Ovary (tissue), 9 donors: ENCODE measurements around the gene ZMIZ1. TPM values are rescaled to one million over a fixed set of nuclear protein-coding genes. Genes with fewer than 3 reads are reported as not detected.
A peak's percentile ranks its signal among the peaks of the same experiment; 100 is the strongest.

ENCODE experiments used
- DNase-seq, 5 donors: peaks; one replicate each; pipeline ENCODE4 v3.0.0-alpha.2; 2019 to 2020
- H3K27ac ChIP-seq, 2 donors: fragments of 200-600 bp; one replicate each; pipeline versions ENCODE4 v1.5.1 to v1.8.0; 2019 to 2022
- H3K27me3 ChIP-seq: fragments of 200-600 bp; one replicate; pipeline ENCODE4 v1.8.0; 2022
- H3K36me3 ChIP-seq: fragments of 200-600 bp; sonication (generic); one replicate; pipeline ENCODE4 v1.5.1; 2019
- H3K4me1 ChIP-seq: one replicate; pipeline ENCODE4 v1.8.1; 2013; ENCODE audit warnings: mild to moderate bottlenecking, moderate library complexity; ENCODE audit not compliant: insufficient read depth
- H3K4me3 ChIP-seq: fragments of 200-600 bp; sonication (generic); one replicate; pipeline ENCODE4 v1.5.1; 2017
- H3K9me3 ChIP-seq, 2 donors: fragments of 200-600 bp in 1 of 2; sonication (generic) in 1 of 2; one replicate each; pipeline versions ENCODE4 v1.5.1 to v1.8.1; 2013 to 2019; ENCODE audit warnings: mild to moderate bottlenecking in 1 of 2, moderate library complexity in 1 of 2
- CTCF ChIP-seq, 3 donors: fragments of 450-650 bp in 2 of 3; fragments of 200-600 bp in 1 of 3; IDR thresholded peaks; one replicate each; pipeline versions ENCODE4 v1.5.1 to v1.8.0; 2016 to 2022; ENCODE audit warnings: antibody characterized with exemption in 3 of 3, mild to moderate bottlenecking in 1 of 3
- EP300 ChIP-seq: sonication (generic); formaldehyde crosslinking; IDR thresholded peaks from one replicate; pipeline ENCODE4 v1.6.1; 2017; ENCODE audit warnings: antibody characterized with exemption
- POLR2A ChIP-seq: fragments of 450-650 bp; IDR thresholded peaks from one replicate; pipeline ENCODE4 v1.6.1; 2017; ENCODE audit warnings: antibody characterized with exemption, mild to moderate bottlenecking, moderate library complexity
- WGBS, 3 donors: extraction: QIAGEN DNeasy Blood & Tissue Kit in 1 of 3; methylation state at CpG; one replicate each; pipeline versions ENCODE4 v1.1.5 to v1.1.7; 2013 to 2017; 5-methylcytosine and 5-hydroxymethylcytosine counted together
- intact Hi-C, 4 donors: fragments of 100-400 bp; cut with DNase I; formaldehyde crosslinking; loops; one replicate each; pipeline versions ENCODE4 v1.11.0 to v1.15.1; 2022 to 2023
- polyA plus RNA-seq, 2 donors: library from polyadenylated mRNA; stranded (reverse); fragments of 200-250 nt in 1 of 2; fragments of 350-450 nt in 1 of 2; fragmentation: Illumina TruSeq in 1 of 2; extraction: RNeasy Lipid Tissue Mini Kit (QIAGEN cat#74804) in 1 of 2; gene quantifications; one replicate each; pipeline ENCODE4 v1.2.3, GENCODE V29; 2013 to 2014
- total RNA-seq, 7 donors: library from RNA; depleted of rRNA in 2 of 7; stranded (reverse); fragments of >200 nt in 2 of 7; fragmentation: NEBNext Ultra II Directional in 3 of 7; extraction: Animal tissue kit (Norgen Biotek cat#: 25700) in 3 of 7; gene quantifications; one replicate each; pipeline versions ENCODE4 v1.1.0 to v1.2.4, GENCODE V29; 2016 to 2023
- donor health status: DM: no; HTN: no; CAD: no; lungs with moderate emphysema.
- donor health status: DM: no; HTN: no; CAD: no.
- donor health status: Bipolar disorder and iron deficiency.
- donor health status: DM: yes; HTN: yes; CAD: no.
- donor health status: DM: no; HTN: no; CAD: no.
- donor health status: DM: yes; HTN: yes; CAD: no.

ZMIZ1 gene
- total and polyA plus RNA-seq, 9 donors: 30.3 to 117 (median 69.1) TPM

- Histone ChIP-seq H3K4me1 (peaks cover 22% of the 10 kb centered on the region), H3K36me3 (no peaks in the 10 kb centered on the region), H3K4me3 (no peak overlapping the region), H3K9me3 (no peaks in the 10 kb centered on the region), H3K27ac (no peak overlapping the region), H3K27me3 (no peaks in the 10 kb centered on the region)
- TF ChIP-seq CTCF (IDR thresholded peaks at IDR 0.05) (no peak), EP300 (no peak), POLR2A (no peak)
- no peak for DNase-seq
- intact Hi-C loops: no loop called here
- WGBS, 3 donors: 83 to 84% (median 83%) methylated on average over 7 of the region's 7 CpGs
Observed at GRCh38 chr10:79125092-79125491, 56.3 kb downstream of the ZMIZ1 start.

- WGBS, 3 donors: 81 to 88% (median 88%) methylated on average over 6 of the region's 6 CpGs
- intact Hi-C loops: no loop called here
- peak overlapping the region in 1 of 2 donors; percentile 25 for H3K27ac ChIP-seq
Observed at GRCh38 chr10:79126351-79127080, 57.8 kb downstream of the ZMIZ1 start.

GRCh38 chr10:79127151-79127961 lies 58.6 kb downstream of the ZMIZ1 start:
- TF ChIP-seq POLR2A (no peak), EP300 (no peak)
- H3K4me1 ChIP-seq: peaks cover 38% of the 10 kb centered on the region
- no peaks in the 10 kb centered on the region for H3K9me3 ChIP-seq
- H3K36me3 ChIP-seq: no peaks in the 10 kb centered on the region
- WGBS, 3 donors: 44 to 53% (median 49%) methylated on average over 16 of the region's 16 CpGs
- peak; percentile 65 to 82 (median 81) for DNase-seq
- no peak overlapping the region for H3K4me3 ChIP-seq
- H3K27ac ChIP-seq: peak overlapping the region in 1 of 2 donors; percentile 25
- no peaks in the 10 kb centered on the region for H3K27me3 ChIP-seq
- intact Hi-C loops: no loop called here

More at GRCh38 chr10:79126351-79127080, 57.8 kb downstream of the ZMIZ1 start:
- peaks cover 30% of the 10 kb centered on the region for H3K4me1 ChIP-seq
- no peak for DNase-seq
- H3K36me3 ChIP-seq: no peaks in the 10 kb centered on the region
- H3K9me3 ChIP-seq: no peaks in the 10 kb centered on the region
- TF ChIP-seq POLR2A (no peak), CTCF (IDR thresholded peaks at IDR 0.05) (no peak), EP300 (no peak)
- H3K4me3 ChIP-seq: no peak overlapping the region
- no peaks in the 10 kb centered on the region for H3K27me3 ChIP-seq

- Histone ChIP-seq H3K27me3 (no peaks in the 10 kb centered on the region), H3K4me3 (no peak overlapping the region), H3K4me1 (peaks cover 43% of the 10 kb centered on the region), H3K27ac (no peak overlapping the region), H3K9me3 (no peaks in the 10 kb centered on the region), H3K36me3 (no peaks in the 10 kb centered on the region)
- 51 to 58% (median 56%) methylated on average over 8 of the region's 8 CpGs for WGBS, 3 donors
- TF ChIP-seq CTCF (IDR thresholded peaks at IDR 0.05) (no peak), EP300 (no peak), POLR2A (no peak)
- no peak for DNase-seq
- intact Hi-C loops: no loop called here
Observed at GRCh38 chr10:79128241-79128922, 59.6 kb downstream of the ZMIZ1 start.
